Osteoblast (primary cell): ENCODE data around the gene EPHB3. TPM values are rescaled to one million over a fixed set of nuclear protein-coding genes. Genes with fewer than 3 reads are reported as not detected.

Source experiments
- DNase-seq: peaks from one replicate; pipeline ENCODE4 v3.0.0; 2011; ENCODE audit warnings: low spot score, mixed read lengths; ENCODE audit not compliant: insufficient read length; ENCODE audit errors: missing footprints
- H2AFZ ChIP-seq: 2 replicates; pipeline ENCODE4 v1.6.0; 2011; ENCODE audit warnings: mild to moderate bottlenecking, low read length
- H3K27ac ChIP-seq: 2 replicates; pipeline ENCODE4 v1.5.1; 2011; ENCODE audit warnings: mild to moderate bottlenecking, low read depth, low read length, moderate library complexity
- H3K27me3 ChIP-seq: 2 replicates; pipeline ENCODE4 v1.6.0; 2012; ENCODE audit warnings: mild to moderate bottlenecking, control low read depth, inconsistent platforms, low read length, moderate library complexity; ENCODE audit not compliant: insufficient read depth
- H3K36me3 ChIP-seq: 2 replicates; pipeline ENCODE4 v1.5.1; 2011; ENCODE audit warnings: mild to moderate bottlenecking, low read length, control low read depth, moderate library complexity; ENCODE audit not compliant: insufficient read depth
- H3K4me1 ChIP-seq: 2 replicates; pipeline ENCODE4 v1.5.1; 2011; ENCODE audit warnings: mild to moderate bottlenecking, low read length, control low read depth, moderate library complexity; ENCODE audit not compliant: insufficient read depth
- H3K4me2 ChIP-seq: 2 replicates; pipeline ENCODE4 v1.6.0; 2011; ENCODE audit warnings: mild to moderate bottlenecking, low read length; ENCODE audit not compliant: insufficient read depth
- H3K4me3 ChIP-seq: fragments of 200-600 bp; sonication (generic); 3 replicates; pipeline ENCODE4 v1.5.1; 2012; ENCODE audit warnings: mild to moderate bottlenecking, low read length, inconsistent platforms; ENCODE audit not compliant: insufficient read depth
- H3K79me2 ChIP-seq: 2 replicates; pipeline ENCODE4 v1.6.0; 2012; ENCODE audit warnings: mild to moderate bottlenecking, low read length, control low read depth, inconsistent platforms; ENCODE audit not compliant: insufficient read depth
- H3K9me3 ChIP-seq: 2 replicates; pipeline ENCODE4 v1.5.1; 2011; ENCODE audit warnings: low read depth, low read length, control low read depth
- H4K20me1 ChIP-seq: 2 replicates; pipeline ENCODE4 v1.6.0; 2012; ENCODE audit warnings: mild to moderate bottlenecking, low read length, control low read depth; ENCODE audit not compliant: insufficient read depth
- total RNA-seq: library from RNA; depleted of rRNA; stranded (reverse); fragments of >200 nt; gene quantifications from 2 replicates; pipeline ENCODE4 v1.2.3, GENCODE V29; 2012
- TF ChIP-seq, protein P1 (sequence below): IDR thresholded peaks from 2 replicates; pipeline ENCODE4 v1.5.1; 2011; ENCODE audit warnings: mild to moderate bottlenecking, low read depth, low read length, moderate library complexity; ENCODE audit errors: extremely low read depth

Gene EPHB3
- total RNA-seq, 1 donor = 3.6 TPM

DNA sequence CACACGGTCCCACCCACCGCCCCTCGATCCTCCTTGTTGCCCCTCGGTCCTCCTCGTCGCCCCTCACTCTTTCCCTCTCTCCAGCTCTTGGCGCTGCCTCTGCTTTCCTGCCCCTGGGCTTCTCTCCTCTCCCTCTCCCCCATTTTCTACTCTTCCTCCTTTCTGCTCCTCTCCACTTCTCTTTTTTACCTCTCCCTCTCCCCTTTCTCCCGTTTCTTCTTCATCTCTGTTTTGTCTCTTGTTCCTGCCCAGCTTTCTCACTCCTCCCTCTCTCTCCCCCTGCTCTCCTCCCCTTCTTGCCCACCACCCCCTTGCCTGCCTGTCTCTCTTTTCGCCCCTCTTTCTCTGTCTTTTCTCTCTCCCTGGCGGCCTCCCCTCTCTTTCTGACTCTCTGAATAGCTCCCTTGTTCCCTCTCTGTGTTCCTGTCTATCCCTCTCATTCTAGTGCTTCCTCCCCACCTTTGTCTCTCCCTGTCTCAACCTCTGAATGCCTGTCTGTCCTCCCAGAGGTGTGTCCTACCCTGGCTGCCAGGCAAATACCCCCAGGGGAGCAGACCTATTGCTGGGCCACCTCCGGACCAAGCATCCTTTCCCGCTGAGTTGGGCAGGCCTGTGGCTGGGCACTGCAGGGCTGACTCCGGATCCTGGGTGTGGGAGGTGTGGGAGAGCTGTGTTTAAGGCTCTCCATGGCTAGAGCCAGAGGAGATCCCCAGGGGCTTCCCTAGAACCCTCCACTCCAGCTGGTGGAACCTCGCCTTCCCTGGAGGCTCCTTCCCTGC is 41.0 kb downstream of the EPHB3 start:
- no peaks in the 10 kb centered on the region for H3K4me1 ChIP-seq
- no peaks in the 10 kb centered on the region for H4K20me1 ChIP-seq
- H2AFZ ChIP-seq = no peak overlapping the region
- H3K79me2 ChIP-seq = no peaks in the 10 kb centered on the region
- no peak overlapping the region for H3K4me3 ChIP-seq
- H3K4me2 ChIP-seq = no peak overlapping the region
- no peaks in the 10 kb centered on the region for H3K9me3 ChIP-seq
- H3K27ac ChIP-seq = no peak overlapping the region
- H3K27me3 ChIP-seq = peaks cover 54% of the 10 kb centered on the region
- H3K36me3 ChIP-seq = no peaks in the 10 kb centered on the region
- peak; percentile 94 for DNase-seq
- TF ChIP-seq, protein P1, sequence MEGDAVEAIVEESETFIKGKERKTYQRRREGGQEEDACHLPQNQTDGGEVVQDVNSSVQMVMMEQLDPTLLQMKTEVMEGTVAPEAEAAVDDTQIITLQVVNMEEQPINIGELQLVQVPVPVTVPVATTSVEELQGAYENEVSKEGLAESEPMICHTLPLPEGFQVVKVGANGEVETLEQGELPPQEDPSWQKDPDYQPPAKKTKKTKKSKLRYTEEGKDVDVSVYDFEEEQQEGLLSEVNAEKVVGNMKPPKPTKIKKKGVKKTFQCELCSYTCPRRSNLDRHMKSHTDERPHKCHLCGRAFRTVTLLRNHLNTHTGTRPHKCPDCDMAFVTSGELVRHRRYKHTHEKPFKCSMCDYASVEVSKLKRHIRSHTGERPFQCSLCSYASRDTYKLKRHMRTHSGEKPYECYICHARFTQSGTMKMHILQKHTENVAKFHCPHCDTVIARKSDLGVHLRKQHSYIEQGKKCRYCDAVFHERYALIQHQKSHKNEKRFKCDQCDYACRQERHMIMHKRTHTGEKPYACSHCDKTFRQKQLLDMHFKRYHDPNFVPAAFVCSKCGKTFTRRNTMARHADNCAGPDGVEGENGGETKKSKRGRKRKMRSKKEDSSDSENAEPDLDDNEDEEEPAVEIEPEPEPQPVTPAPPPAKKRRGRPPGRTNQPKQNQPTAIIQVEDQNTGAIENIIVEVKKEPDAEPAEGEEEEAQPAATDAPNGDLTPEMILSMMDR = no peak

DNA sequence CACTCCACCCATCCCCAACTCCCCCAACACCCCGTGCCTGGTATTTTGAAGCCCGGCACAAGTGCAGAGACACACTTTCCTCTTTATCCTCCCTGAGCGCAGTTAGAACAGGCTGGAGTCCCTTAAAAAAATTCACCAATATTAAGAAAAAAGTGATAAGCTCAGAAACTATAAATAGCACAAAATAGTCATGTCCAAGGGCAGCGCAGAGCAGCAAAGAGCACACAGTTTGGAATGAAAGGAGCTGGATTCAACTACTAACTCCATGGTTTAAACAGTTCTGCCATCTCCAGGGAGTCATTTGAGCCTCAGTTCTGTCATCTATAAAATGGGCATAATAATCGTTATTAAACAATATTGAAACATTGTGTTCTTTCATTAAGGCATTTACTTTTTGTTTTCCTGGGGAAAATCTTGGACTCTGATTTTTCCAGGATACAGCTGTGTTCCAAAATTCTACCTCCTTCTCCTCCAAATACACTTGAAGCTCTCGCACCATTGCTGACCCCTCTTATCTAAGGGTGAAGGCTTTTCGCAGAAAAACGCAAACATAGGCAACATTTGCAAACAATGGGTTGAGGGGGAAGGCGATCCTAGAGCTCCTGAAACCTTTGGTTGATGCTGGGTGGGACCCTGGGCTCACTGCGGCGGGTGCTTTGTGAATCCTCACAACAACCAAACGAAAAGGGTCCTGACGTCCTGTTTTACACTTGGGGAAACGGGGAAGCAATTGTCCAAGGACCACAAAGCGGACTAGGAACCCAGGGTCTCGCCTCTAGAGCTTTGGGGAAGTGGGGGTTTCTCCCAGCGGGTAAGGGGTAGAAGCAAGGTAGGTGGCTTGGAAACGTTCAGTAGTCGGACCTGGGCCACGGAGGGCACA is 41.8 kb downstream of the EPHB3 start:
- TF ChIP-seq, protein P1 = no peak
- Histone ChIP-seq H2AFZ (no peak overlapping the region), H3K79me2 (no peaks in the 10 kb centered on the region), H3K4me2 (no peak overlapping the region), H3K27ac (no peak overlapping the region), H3K36me3 (no peaks in the 10 kb centered on the region), H3K9me3 (no peaks in the 10 kb centered on the region), H3K27me3 (peaks cover 54% of the 10 kb centered on the region), H3K4me3 (no peak overlapping the region), H3K4me1 (no peaks in the 10 kb centered on the region), H4K20me1 (no peaks in the 10 kb centered on the region)
- peak; percentile 96 for DNase-seq

DNA sequence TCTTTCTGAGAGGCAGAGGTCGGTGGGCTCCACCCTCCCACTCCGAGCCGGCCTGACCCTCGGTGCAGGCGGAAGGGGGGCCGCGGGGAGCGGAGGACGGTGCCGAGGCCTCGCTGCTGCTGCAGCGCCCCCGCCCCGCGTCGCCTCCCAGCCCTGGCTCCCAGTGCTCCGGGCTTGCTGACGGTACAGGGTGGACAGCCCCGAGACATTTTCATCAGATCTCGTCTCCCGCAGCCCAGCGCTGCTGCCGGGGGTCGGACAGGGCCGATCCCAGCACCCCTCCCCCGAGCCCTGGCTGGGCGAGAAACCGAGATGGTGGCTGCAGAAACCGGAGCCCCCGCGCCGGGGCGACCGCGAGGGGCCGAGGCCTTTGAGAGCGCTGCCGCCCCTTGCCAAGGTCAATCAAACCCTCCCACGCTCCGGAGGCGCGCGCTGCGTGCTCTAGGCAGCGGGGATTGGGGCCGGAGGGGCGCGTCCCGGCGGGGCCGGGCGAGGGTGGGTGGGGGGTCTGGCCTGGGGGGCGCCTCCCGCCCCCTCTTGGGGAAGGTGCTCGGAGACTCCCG is 42.5 kb downstream of the EPHB3 start:
- no peaks in the 10 kb centered on the region for H3K36me3 ChIP-seq
- no peaks in the 10 kb centered on the region for H3K79me2 ChIP-seq
- no peaks in the 10 kb centered on the region for H4K20me1 ChIP-seq
- no peak overlapping the region for H2AFZ ChIP-seq
- peak; percentile 94 for DNase-seq
- TF ChIP-seq, protein P1 = no peak
- no peak overlapping the region for H3K27ac ChIP-seq
- no peak overlapping the region for H3K4me2 ChIP-seq
- H3K4me1 ChIP-seq = no peaks in the 10 kb centered on the region
- H3K4me3 ChIP-seq = peak overlapping the region; percentile 28
- H3K9me3 ChIP-seq = no peaks in the 10 kb centered on the region
- peaks cover 54% of the 10 kb centered on the region for H3K27me3 ChIP-seq
